ENCODE data around the gene SHBG. TPM values are rescaled to one million over a fixed set of nuclear protein-coding genes. Genes with fewer than 3 reads are reported as not detected.
"Not testable (repeated sequence)": the region's sequence is repeated elsewhere in the genome, so short reads cannot be mapped to it uniquely, and the experiment has no call there.

The SHBG gene
- total RNA-seq (2014; rRNA removed; shearing (Covaris generic)), result 0.10 TPM in 1 of 2 replicates, not detected in the other
- polyA plus RNA-seq (2014; cell fraction: nucleus; rRNA removed), result 1.4 TPM in 1 of 2 replicates, not detected in the other

DNA sequence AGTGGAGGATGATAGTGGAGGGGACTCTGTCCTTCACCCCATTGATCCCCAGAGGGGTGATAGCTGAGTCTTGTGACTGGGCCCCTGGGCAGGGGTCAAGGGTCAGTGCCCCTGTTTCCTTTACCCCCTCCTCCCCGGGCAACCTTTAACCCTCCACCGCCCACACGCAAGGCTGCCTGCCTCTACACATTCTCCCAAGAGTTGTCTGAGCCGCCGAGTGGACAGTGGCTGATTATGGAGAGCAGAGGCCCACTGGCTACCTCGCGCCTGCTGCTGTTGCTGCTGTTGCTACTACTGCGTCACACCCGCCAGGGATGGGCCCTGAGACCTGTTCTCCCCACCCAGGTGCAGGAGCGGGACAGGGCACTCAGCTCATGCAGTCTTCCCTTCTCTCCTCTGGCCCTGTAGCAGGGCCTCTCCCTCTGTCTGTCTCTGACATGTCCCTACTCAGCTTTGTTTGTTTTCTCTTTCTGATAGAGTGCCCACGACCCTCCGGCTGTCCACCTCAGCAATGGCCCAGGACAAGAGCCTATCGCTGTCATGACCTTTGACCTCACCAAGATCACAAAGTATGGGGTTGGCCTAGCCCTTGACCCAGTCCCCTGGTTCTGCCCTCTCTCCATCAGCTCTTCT lies at the start of gene SHBG:
Gene SHBG, plus strand, starts transcription at position 197 of the 633 bp plus-strand sequence. Its CDS starts 38 bp downstream, at position 235.
- no peak for DNase-seq (ENCODE audit: extremely low read depth, low read depth)

- no peak for DNase-seq (ENCODE audit: extremely low read depth, low read depth)
Observed at GRCh38 chr17:7580604-7581575, 49.0 kb upstream of the SHBG start.

GRCh38 chr17:7582396-7583252 lies 47.3 kb upstream of the SHBG start:
- DNase-seq (ENCODE audit: extremely low read depth, low read depth), result no peak

GRCh38 chr17:7583253-7584109 lies 46.5 kb upstream of the SHBG start, which contains the start of gene MPDU1:
Gene MPDU1, plus strand, starts transcription at chr17:7583852. Its CDS starts 11 bp downstream, at chr17:7583863.
- peak; percentile 94 for DNase-seq (ENCODE audit: extremely low read depth, low read depth)

GRCh38 chr17:7586673-7587419 lies 43.1 kb upstream of the SHBG start:
- peak; percentile 58 for DNase-seq (ENCODE audit: extremely low read depth, low read depth)

- DNase-seq (ENCODE audit: extremely low read depth, low read depth), result no peak
Observed at GRCh38 chr17:7587420-7588151, 42.3 kb upstream of the SHBG start.

DNA sequence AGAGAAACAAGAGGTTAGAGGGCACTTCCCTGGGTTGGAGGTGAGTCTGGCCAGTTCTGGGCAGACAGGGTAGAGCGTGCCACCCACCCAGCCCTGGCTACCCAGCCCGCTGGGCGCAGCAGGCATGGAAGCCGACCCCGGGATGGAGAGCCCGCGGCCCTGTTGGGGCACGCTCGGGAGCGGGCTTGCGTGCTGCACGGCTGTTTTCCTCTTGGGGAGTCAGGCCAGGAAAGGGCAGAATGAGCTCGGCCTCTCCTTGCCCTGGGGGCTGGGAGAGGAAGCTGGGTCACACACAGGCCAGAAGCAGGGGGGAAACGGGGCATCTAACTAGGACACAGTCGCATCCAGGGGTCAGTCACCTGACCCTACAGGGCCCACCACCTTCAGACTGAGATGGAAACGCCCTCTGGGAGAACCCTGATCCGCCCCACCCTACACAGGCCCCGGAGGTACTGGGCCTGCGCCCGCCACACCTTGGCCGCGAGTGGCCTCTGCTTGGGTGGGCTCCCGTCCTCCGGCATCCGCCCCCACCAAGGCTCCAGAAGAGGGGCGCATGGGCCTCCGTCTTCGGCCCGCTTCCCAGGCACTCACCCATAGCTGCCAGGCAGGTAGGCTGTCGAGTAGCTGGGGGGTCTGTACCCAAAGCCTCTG lies 41.3 kb upstream of the SHBG start:
- DNase-seq (ENCODE audit: extremely low read depth, low read depth), result no peak

- peak; percentile 81 for DNase-seq (ENCODE audit: extremely low read depth, low read depth)
Observed at GRCh38 chr17:7589204-7589868, 40.6 kb upstream of the SHBG start.

DNA sequence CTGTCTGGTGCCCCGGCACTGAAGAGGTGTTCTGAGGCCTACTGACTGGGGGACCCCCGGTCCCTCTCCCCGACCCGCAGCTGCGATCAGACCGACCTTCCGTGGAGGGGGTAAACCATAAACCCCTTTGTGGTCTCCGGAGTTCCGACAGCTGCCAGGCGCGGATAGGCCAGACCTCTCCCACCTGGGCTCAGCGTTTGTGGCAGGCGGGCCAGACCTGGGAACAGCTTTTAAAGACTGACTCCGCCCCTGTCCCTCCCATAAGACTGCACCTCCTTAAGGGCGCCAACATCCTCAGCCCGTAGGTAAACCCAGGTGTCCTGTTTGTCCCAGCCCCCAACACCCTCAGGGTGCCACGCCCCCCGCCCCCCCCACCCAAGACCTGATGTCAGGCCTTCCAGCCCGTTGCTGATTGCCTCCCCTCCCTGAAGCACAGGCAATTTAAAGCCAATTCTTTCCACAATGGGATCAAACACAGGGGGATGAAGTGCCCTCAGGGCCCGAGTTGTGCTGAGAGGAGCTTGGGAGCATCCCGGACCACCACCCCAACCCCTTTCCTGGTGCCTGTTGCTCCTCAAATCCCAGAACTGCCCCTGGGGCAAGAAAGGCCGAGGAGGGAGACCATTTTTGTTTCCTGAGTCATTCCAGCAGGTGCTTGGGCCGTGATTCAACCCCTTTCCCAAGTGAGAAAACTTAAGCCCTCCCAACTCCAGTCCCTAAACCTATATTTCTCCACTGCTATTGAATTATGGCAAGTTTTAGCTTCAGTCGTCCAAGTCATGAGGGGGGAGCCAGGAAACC lies 39.8 kb upstream of the SHBG start, which contains the start of gene SOX15:
Gene SOX15, minus strand, starts transcription at position 204 of the 801 bp plus-strand sequence. CDS start 418 bp downstream, outside the sequence.
- no peak for DNase-seq (ENCODE audit: extremely low read depth, low read depth)

DNA sequence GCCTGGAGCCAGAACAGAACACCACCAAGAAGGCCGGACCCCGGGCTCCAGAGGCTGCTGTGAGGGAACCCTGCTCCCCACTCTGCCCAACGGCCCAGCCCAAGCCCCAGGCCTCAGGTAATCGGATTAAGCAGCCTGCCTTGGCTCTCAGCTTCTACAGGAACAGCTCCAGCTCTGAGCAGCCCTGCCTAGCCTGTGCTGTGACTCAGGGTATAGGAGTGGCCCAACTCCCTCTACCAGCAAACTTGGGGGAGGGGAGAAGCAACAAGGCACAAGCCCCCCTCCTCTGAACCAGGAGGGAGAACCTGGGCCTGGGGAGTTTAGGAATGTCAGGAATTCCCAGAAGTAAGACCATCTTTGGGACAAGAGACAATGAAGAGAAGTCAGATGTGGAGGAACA lies 39.2 kb upstream of the SHBG start:
- no peak for DNase-seq (ENCODE audit: extremely low read depth, low read depth)

DNA sequence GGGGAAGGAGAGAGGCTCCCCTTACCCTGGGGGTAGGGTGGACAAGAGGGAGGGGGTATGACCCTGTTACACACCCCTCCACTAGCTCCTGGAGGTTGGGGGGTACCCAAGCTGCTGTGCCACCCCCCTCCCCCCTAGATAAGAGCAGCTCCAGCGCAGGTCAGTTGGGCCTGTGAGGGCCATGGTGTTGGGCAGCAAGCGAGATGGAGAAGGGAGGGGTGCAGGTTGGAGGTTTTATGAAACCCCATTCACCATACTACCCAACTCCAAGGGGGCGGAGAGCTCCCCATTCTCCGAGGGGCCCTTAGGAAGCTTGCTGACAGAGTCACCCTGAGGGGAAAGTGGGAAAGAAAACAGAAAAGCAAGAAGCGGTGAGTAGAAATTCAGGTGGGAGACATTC lies 38.3 kb upstream of the SHBG start:
- DNase-seq (ENCODE audit: extremely low read depth, low read depth), result no peak

DNA sequence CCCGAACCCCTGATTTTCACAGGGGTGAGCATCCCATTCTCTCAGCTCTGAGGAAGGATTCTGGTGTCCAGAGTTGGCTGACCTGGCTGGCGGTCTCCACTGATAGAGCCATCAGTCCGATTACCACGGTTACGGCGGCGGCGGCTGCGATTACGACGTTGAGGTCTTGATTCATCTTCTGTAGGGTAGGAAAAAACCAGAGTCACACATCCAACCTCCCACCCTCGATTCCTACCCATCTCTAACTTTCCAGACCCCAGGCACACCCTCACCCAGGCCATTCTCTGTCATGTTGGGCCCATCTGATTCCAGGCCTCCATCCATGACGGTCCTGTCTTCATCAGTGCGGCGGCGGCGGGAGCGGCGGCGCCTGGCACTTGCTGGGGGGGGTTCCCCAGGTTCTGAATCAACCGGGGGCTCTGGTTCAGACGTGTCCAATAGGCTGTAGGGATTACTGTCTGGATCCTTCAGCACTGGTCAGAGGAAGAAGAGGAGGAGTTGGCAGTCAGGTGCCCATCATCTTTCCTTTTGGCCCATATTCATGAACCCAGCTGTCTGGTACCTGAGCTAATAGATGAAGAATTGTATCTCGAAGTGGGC lies 37.4 kb upstream of the SHBG start:
- DNase-seq (ENCODE audit: extremely low read depth, low read depth), result no peak

DNA sequence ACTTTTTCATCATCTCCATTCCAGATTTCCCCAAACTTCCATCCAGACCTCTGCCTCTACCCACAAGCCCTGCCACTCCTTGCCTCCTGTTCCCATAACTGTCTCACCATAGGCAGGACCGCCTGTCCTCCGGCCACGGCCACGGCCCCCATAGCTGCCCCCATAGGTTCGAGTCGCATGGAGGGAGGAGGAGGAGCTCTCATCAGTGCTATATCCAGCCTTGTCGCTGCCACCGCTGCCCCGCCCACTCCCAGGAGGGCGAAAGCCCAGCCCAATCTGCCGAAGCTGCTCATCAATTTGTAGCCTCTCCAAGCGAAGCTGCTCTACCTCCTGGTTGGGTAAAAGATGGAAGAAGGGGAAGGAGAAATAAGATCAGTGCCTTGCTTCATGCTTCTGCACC lies 36.6 kb upstream of the SHBG start:
- DNase-seq (ENCODE audit: extremely low read depth, low read depth), result no peak

GRCh38 chr17:7597561-7597960 lies 32.4 kb upstream of the SHBG start:
- DNase-seq (ENCODE audit: extremely low read depth, low read depth), result not testable (repeated sequence)

GRCh38 chr17:7606280-7606679 lies 23.7 kb upstream of the SHBG start:
- DNase-seq (ENCODE audit: extremely low read depth, low read depth), result no peak

DNA sequence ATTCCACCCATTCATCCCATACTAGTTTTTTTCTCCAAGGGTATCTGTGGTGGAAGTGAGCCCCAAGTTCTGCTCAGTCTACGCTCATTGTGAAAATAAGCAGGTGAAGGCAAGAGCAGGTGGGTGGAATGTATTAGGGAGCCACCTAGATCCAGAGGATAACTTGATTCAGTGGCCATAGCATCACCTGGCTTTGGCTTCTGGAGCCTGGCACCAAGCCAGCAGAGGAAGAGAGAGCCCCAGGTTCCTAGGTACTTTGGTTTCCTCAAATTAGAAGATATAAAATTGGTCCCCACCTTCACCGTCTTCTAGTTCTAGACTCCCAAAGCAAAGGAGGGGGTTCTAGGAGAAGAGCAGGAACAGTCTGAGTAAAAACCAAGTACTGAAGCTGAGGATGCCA lies 19.3 kb upstream of the SHBG start:
- DNase-seq (ENCODE audit: extremely low read depth, low read depth), result no peak

Measured in NCI-H460 (cell line).